Uterus (tissue), 4 donors: ENCODE results near the gene NXN. TPM values are rescaled to one million over a fixed set of nuclear protein-coding genes. Genes with fewer than 3 reads are reported as not detected.

Experiments used
- DNase-seq, 2 donors: peaks; one replicate each; pipeline ENCODE4 v3.0.0-alpha.2; 2019 to 2020
- H3K27ac ChIP-seq, 2 donors: fragments of 200-600 bp; sonication (generic); 1 replicate in 1 of 2; 2 replicates in 1 of 2; pipeline ENCODE4 v1.5.1; 2016 to 2018
- H3K27me3 ChIP-seq, 2 donors: fragments of 200-600 bp; sonication (generic); one replicate each; pipeline ENCODE4 v1.5.1; 2018 to 2019; ENCODE audit warnings: control low read depth in 1 of 2
- H3K36me3 ChIP-seq, 2 donors: fragments of 200-600 bp; sonication (generic); one replicate each; pipeline ENCODE4 v1.5.1; 2019; ENCODE audit warnings: control low read depth in 1 of 2
- H3K4me1 ChIP-seq, 2 donors: fragments of 200-600 bp; sonication (generic); one replicate each; pipeline ENCODE4 v1.5.1; 2018 to 2019; ENCODE audit warnings: control low read depth in 1 of 2
- H3K4me3 ChIP-seq, 2 donors: fragments of 200-600 bp; sonication (generic); 1 replicate in 1 of 2; 2 replicates in 1 of 2; pipeline ENCODE4 v1.5.1; 2018 to 2019; ENCODE audit warnings: mild to moderate bottlenecking in 1 of 2
- H3K9me3 ChIP-seq, 2 donors: fragments of 200-600 bp; sonication (generic); one replicate each; pipeline ENCODE4 v1.5.1; 2019; ENCODE audit warnings: control low read depth in 1 of 2
- POLR2A ChIP-seq, 2 donors: fragments of 450-650 bp; IDR thresholded peaks; one replicate each; pipeline ENCODE4 v1.6.1; 2016; ENCODE audit warnings: antibody characterized with exemption in 2 of 2, mild to moderate bottlenecking in 1 of 2, moderate library complexity in 1 of 2
- intact Hi-C: fragments of 100-400 bp; cut with DNase I; formaldehyde crosslinking; loops from one replicate; pipeline ENCODE4 v1.15.1; 2023; ENCODE audit warnings: low total_unique reads
- total RNA-seq, 4 donors: library from RNA; depleted of rRNA in 3 of 4; stranded (reverse); fragments of >200 nt in 3 of 4; gene quantifications; one replicate each; pipeline versions ENCODE4 v1.1.0 to v1.2.4, GENCODE V29; 2014 to 2023
- TF ChIP-seq, protein P1 (sequence below), 4 experiments: fragments of 200-600 bp in 2 of 4; fragments of 450-650 bp in 2 of 4; sonication (generic) in 2 of 4; IDR thresholded peaks; one replicate each; pipeline ENCODE4 v1.5.1; 2016 to 2019; ENCODE audit warnings: antibody characterized with exemption in 4 of 4, mild to moderate bottlenecking in 2 of 4, moderate library complexity in 1 of 4
- donor health status: DM: yes; HTN: yes; CAD: no.

NXN gene
- total RNA-seq, 4 donors from 2014 or later, result 6.5 to 99.0 (median 49.9) TPM

DNA sequence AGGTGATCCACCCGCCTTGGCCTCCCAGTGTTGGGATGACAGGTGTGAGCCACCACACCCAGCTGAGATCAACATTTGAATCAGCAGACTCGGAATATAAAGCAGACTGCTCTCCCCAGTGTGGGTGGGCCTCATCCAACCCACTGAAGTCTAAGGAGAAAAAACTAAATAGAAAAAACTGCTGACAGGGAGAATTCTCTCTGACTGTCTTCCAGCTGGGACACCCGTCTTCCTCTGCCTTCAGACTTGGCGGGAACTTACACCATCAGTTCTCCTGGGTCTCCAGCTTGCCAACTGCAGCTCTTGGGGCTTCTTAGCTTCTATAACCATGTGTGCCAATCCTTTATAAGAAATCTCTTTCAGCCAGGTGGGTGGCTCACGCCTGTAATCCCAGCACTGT lies 106.7 kb downstream of the NXN start:
- intact Hi-C loops, result no loop called here
- TF ChIP-seq, protein P1, sequence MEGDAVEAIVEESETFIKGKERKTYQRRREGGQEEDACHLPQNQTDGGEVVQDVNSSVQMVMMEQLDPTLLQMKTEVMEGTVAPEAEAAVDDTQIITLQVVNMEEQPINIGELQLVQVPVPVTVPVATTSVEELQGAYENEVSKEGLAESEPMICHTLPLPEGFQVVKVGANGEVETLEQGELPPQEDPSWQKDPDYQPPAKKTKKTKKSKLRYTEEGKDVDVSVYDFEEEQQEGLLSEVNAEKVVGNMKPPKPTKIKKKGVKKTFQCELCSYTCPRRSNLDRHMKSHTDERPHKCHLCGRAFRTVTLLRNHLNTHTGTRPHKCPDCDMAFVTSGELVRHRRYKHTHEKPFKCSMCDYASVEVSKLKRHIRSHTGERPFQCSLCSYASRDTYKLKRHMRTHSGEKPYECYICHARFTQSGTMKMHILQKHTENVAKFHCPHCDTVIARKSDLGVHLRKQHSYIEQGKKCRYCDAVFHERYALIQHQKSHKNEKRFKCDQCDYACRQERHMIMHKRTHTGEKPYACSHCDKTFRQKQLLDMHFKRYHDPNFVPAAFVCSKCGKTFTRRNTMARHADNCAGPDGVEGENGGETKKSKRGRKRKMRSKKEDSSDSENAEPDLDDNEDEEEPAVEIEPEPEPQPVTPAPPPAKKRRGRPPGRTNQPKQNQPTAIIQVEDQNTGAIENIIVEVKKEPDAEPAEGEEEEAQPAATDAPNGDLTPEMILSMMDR (IDR thresholded peaks at IDR 0.05), result no peak
- TF ChIP-seq POLR2A (IDR thresholded peaks at IDR 0.05), result no peak
- Histone ChIP-seq H3K36me3 (no peaks in the 10 kb centered on the region), H3K9me3 (no peaks in the 10 kb centered on the region), H3K4me1 (peaks cover 5 to 11% of the 10 kb centered on the region in 2 donors), H3K4me3 (no peak overlapping the region), H3K27ac (no peak overlapping the region), H3K27me3 (no peaks in the 10 kb centered on the region)
- no peak for DNase-seq

DNA sequence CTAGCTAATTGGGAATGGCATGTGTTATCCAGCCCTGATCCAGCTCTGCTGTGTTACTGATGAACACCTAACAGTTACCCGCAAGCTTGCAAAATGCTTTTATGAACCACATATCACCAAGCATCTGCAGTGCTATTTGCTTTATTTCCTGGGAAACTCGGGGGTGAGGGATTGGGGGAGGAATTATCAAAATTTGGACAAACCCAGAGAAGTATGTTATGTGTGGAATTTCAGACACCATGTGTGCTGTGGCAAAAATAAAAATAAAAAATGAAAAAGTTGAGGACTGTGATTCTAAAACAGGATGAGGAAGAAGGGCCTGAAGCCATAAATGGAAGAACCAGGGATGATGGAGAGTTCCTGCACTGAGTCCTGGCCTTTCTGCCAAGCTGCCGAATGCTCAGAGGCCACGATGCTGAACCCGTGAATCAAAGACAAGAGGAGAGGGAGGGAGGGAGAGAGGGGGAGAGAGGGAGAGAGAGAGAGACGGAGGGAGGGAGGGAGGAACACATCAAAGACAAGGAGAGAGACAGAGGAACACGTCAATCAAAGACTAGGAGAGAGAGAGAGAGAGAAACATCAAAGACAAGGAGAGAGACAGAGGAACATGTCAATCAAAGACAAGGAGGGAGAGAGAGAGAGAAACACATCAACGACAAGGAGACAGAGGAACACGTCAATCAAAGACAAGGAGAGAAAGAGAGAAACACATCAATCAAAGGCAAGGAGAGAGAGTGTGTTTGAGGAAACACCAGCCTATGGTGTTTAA lies 107.6 kb downstream of the NXN start:
- peak overlapping the region in 1 of 2 donors; percentile 88 for H3K27ac ChIP-seq
- H3K9me3 ChIP-seq, result no peaks in the 10 kb centered on the region
- no peaks in the 10 kb centered on the region for H3K27me3 ChIP-seq
- DNase-seq, result no peak
- H3K36me3 ChIP-seq, result no peaks in the 10 kb centered on the region
- intact Hi-C loops, result no loop called here
- TF ChIP-seq, protein P1 (IDR thresholded peaks at IDR 0.05), result no peak
- no peak for TF ChIP-seq POLR2A (IDR thresholded peaks at IDR 0.05)
- H3K4me1 ChIP-seq, result peaks cover 5 to 11% of the 10 kb centered on the region in 2 donors
- H3K4me3 ChIP-seq, result no peak overlapping the region

DNA sequence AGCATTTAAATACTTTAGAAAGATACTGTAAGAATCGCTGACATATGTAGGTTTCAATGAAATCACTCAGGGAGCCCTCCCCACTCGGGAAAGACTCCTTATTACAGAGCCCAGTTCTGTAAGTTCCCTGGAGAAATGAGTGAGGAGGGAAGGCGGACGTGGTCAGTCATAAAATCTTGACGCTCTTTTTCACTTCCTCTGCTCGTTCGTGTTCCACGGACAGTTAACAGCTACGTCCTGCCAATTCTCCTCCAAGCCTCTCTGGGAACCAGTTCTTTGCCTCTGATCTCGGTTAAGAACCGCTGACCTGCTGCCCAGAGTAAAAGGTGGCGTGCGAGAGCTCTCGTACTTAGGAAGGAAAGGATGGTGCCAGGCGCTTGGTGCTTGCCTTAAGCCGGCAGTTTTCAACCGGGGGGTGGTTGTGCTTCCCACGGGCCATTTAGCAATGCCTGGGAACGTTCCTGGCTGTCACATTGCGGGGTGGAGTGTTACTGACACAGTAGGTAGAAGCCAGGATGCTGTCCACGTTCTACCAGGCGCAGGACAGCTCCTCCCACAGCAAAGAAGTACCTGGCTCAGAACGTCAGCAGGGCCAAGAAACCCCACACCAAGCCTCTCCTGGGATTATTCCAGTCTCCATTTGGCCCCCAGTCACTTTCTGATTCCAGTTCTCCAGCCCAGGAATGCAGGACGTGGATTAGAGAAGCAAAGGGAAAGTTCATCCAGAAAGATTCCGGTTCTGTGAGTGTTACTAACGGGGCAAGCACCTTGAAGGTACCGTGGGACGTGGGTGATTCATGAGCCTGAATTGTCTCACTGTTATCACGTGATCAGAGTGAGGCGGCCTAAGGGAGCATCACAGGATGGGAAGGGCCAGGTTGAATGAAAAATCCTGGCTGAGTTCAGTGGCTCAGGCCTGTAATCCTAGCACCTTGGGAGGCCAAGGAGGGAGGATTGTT lies 109.7 kb downstream of the NXN start:
- Histone ChIP-seq H3K9me3 (no peaks in the 10 kb centered on the region), H3K4me3 (no peak overlapping the region), H3K36me3 (no peaks in the 10 kb centered on the region), H3K4me1 (peaks cover 5 to 11% of the 10 kb centered on the region in 2 donors), H3K27ac (peak overlapping the region; percentile 84 to 88), H3K27me3 (no peaks in the 10 kb centered on the region)
- peak; percentile 66 to 73 for DNase-seq
- TF ChIP-seq, protein P1 (IDR thresholded peaks at IDR 0.05), result no peak
- TF ChIP-seq POLR2A (IDR thresholded peaks at IDR 0.05), result no peak
- intact Hi-C loops, result no loop called here

DNA sequence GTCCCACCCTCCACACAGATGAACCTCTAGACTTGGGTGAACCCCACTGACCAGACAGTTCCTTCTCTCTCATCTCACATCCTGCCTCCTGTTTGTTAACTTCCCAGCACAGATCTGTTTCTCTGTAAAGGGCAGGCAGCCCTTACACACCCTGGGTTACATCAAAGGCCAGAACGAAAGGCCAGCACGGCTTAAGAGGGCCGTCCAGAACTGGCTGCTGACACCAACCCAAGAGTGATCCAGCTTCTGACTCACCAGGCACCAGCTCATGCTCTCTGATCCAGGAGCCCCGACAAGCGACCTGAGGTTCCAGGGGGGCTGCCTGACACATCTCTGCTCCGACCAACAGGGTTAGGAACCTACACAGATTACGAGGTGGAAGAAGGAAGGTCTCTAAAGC lies 110.5 kb downstream of the NXN start:
- Histone ChIP-seq H3K9me3 (no peaks in the 10 kb centered on the region), H3K4me3 (no peak overlapping the region), H3K27me3 (no peaks in the 10 kb centered on the region), H3K27ac (peak overlapping the region; percentile 84 to 88), H3K4me1 (peaks cover 5 to 11% of the 10 kb centered on the region in 2 donors), H3K36me3 (no peaks in the 10 kb centered on the region)
- intact Hi-C loops, result no loop called here
- DNase-seq, result peak; percentile 84 to 89
- no peak for TF ChIP-seq POLR2A (IDR thresholded peaks at IDR 0.05)
- TF ChIP-seq, protein P1 (IDR thresholded peaks at IDR 0.05), result no peak
